ENCODE measurements around the gene YEATS2. TPM values are rescaled to one million over a fixed set of nuclear protein-coding genes. Genes with fewer than 3 reads are reported as not detected.

The YEATS2 gene
- total and polyA plus RNA-seq, 2 donors: 13.4 to 41.1 TPM

Other genes starting within 250 kb of the YEATS2 start
- gene KLHL6, start 142.1 kb upstream of the YEATS2 start, total RNA-seq: 1.7 TPM
- 0.76 TPM for gene KLHL6, start 142.1 kb upstream of the YEATS2 start, polyA plus RNA-seq
- 111 TPM for gene KLHL24, start 62.2 kb upstream of the YEATS2 start, total RNA-seq
- 16.2 TPM for gene KLHL24, start 62.2 kb upstream of the YEATS2 start, polyA plus RNA-seq
- 2.0 TPM for gene MAP6D1, start 127.8 kb downstream of the YEATS2 start, total RNA-seq
- gene MAP6D1, start 127.8 kb downstream of the YEATS2 start, polyA plus RNA-seq: 1.2 TPM
- 33.5 TPM for gene PARL, start 187.1 kb downstream of the YEATS2 start, total RNA-seq
- gene PARL, start 187.1 kb downstream of the YEATS2 start, polyA plus RNA-seq: 49.5 TPM

All from urinary bladder (tissue), 2 donors.